Sigmoid colon (tissue), 3 donors: ENCODE data around the gene MORN1.

Experiments used
- CTCF ChIP-seq, 4 experiments: fragments of 450-650 bp in 3 of 4; fragments of 200-600 bp in 1 of 4; IDR thresholded peaks; one replicate each; pipeline ENCODE4 v1.5.1; 2016 to 2019; ENCODE audit warnings: antibody characterized with exemption in 4 of 4, mild to moderate bottlenecking in 3 of 4, moderate library complexity in 2 of 4
- POLR2A ChIP-seq, 2 donors: fragments of 450-650 bp; IDR thresholded peaks; one replicate each; pipeline ENCODE4 v1.6.1; 2016; ENCODE audit warnings: antibody characterized with exemption in 2 of 2, mild to moderate bottlenecking in 2 of 2, moderate library complexity in 2 of 2

DNA sequence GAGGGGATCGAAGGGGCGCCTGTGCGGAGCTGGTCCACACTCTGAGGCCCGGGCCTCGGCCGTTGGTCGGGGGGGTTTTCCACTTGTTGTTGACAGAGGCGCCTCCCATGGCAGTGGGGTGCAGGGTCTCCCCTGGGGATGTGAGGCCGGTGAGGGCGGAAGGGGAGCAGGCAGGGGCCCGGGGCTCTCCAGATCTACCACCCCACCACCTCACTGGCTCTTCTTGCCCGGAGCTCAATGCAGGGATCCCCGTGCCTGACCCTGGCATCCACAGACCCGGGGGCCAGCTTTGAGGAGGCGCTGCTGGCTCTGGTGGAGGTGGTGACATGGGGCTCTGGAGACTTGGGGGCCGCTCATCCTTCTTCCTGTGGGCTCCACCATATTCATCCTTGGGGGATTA lies 28.1 kb upstream of the MORN1 start:
- no peak for TF ChIP-seq CTCF (IDR thresholded peaks at IDR 0.05)
- TF ChIP-seq POLR2A (IDR thresholded peaks at IDR 0.05): no peak
